HepG2 (cell line): ENCODE data around the gene DCUN1D4. TPM values are rescaled to one million over a fixed set of nuclear protein-coding genes. Genes with fewer than 3 reads are reported as not detected.

ENCODE experiments used
- ATAC-seq: fragments of 200-7000 bp; cut with Tn5 transposase; 3 replicates; pipeline ENCODE4 v1.9.1; 2020; ENCODE audit warnings: mild to moderate bottlenecking, moderate library complexity
- BruUV-seq: library from RNA; stranded (reverse); fragments of 400-500 nt; replicated peaks from 2 replicates; lab custom pipeline; 2021; lab: Mats Ljungman, UMichigan
- CTCF ChIA-PET: fragments of 300-600 bp; formaldehyde crosslinking; extraction: SDS; loops from one replicate; lab custom pipeline; 2021; ENCODE audit warnings: low total read pairs, inconsistent platforms, low intra/inter-chr PET ratio; lab: Yijun Ruan, JAX
- POLR2A ChIA-PET: fragments of 350-600 bp; sonication (Branson Sonifier 250); formaldehyde crosslinking; loops from one replicate; lab custom pipeline; 2020; ENCODE audit warnings: antibody characterized with exemption, inconsistent platforms; lab: Yijun Ruan, JAX
- DNase-seq: peaks from one replicate; pipeline ENCODE4 v3.0.0-alpha.2; 2015; ENCODE audit warnings: low spot score
- FAIRE-seq: peaks from 3 replicates; lab custom pipeline; 2011; peaks lifted over from hg19 to GRCh38; lab: Jason Lieb, UNC
- H2AFZ ChIP-seq: one replicate; pipeline ENCODE4 v1.6.1; 2011; ENCODE audit warnings: low read length, inconsistent platforms
- H3K27ac ChIP-seq: fragments of 300-600 bp; 3 replicates; pipeline ENCODE4 v1.8.0; 2011; ENCODE audit warnings: mixed run types, mild to moderate bottlenecking, mixed read lengths, low read length, inconsistent platforms; ENCODE audit not compliant: insufficient read depth; ENCODE audit errors: extremely low read length
- H3K27me3 ChIP-seq, 2 experiments: fragments of 200-600 bp in 1 of 2; 2 replicates in 1 of 2; 3 replicates in 1 of 2; pipeline versions ENCODE4 v1.6.0 to v1.8.0; 2011; ENCODE audit warnings: low read length in 2 of 2, mild to moderate bottlenecking in 2 of 2, moderate library complexity in 2 of 2, inconsistent platforms in 1 of 2; ENCODE audit not compliant: insufficient read depth in 2 of 2, control insufficient read depth in 1 of 2
- H3K36me3 ChIP-seq, 2 experiments: fragments of 200-600 bp in 1 of 2; replicated peaks in 1 of 2; 2 replicates in 1 of 2; 3 replicates in 1 of 2; pipeline versions ENCODE4 v1.5.1 to v1.8.0; 2011; ENCODE audit warnings: low read length in 2 of 2, inconsistent platforms in 1 of 2; ENCODE audit not compliant: insufficient read depth in 2 of 2, control insufficient read depth in 1 of 2
- H3K4me1 ChIP-seq: 2 replicates; pipeline ENCODE4 v1.5.1; 2012; ENCODE audit warnings: low read length, inconsistent platforms; ENCODE audit not compliant: insufficient read depth
- H3K4me2 ChIP-seq: 2 replicates; pipeline ENCODE4 v1.6.0; 2011; ENCODE audit warnings: low read depth, low read length, inconsistent platforms
- H3K4me3 ChIP-seq, 3 experiments: fragments of 200-600 bp in 1 of 3; sonication (generic), shearing (Covaris generic) in 1 of 3; replicated peaks in 1 of 3; 2 replicates each; pipeline ENCODE4 v1.5.1; 2011 to 2016; ENCODE audit warnings: low read length in 3 of 3, inconsistent platforms in 2 of 3, low read depth in 2 of 3, mild to moderate bottlenecking in 2 of 3, control low read depth in 1 of 3, mixed read lengths in 1 of 3; ENCODE audit not compliant: insufficient read depth in 1 of 3
- H3K79me2 ChIP-seq: one replicate; pipeline ENCODE4 v1.6.1; 2011; ENCODE audit warnings: low read length, inconsistent platforms; ENCODE audit not compliant: insufficient read depth
- H3K9ac ChIP-seq: 2 replicates; pipeline ENCODE4 v1.6.0; 2011; ENCODE audit warnings: mild to moderate bottlenecking, low read depth, low read length, inconsistent platforms; ENCODE audit not compliant: insufficient read depth
- H3K9me3 ChIP-seq: 2 replicates; pipeline ENCODE4 v1.5.1; 2012; ENCODE audit warnings: mild to moderate bottlenecking, low read length
- H4K20me1 ChIP-seq: 2 replicates; pipeline ENCODE4 v1.6.0; 2011; ENCODE audit warnings: inconsistent platforms, mild to moderate bottlenecking, low read length, moderate library complexity; ENCODE audit not compliant: insufficient read depth
- ARID2 ChIP-seq: sonication (generic); formaldehyde crosslinking; IDR thresholded peaks from 2 replicates; pipeline ENCODE4 v1.8.1; 2022; ENCODE audit warnings: mild to moderate bottlenecking, missing genetic modification reagents, borderline replicate concordance
- GATAD2A ChIP-seq: IDR thresholded peaks from 2 replicates; pipeline ENCODE4 v1.6.1; 2016
- HNF4A ChIP-seq: sonication (generic); formaldehyde crosslinking; IDR thresholded peaks from 2 replicates; pipeline ENCODE4 v1.4.0; 2020; ENCODE audit warnings: missing genetic modification reagents
- HOXA3 ChIP-seq: sonication (generic); formaldehyde crosslinking; IDR thresholded peaks from 2 replicates; pipeline ENCODE4 v1.5.0; 2020; ENCODE audit warnings: missing genetic modification reagents
- HOXD1 ChIP-seq: sonication (generic); formaldehyde crosslinking; IDR thresholded peaks from 2 replicates; pipeline ENCODE4 v1.5.0; 2020; ENCODE audit warnings: missing genetic modification reagents
- MAFF ChIP-seq: IDR thresholded peaks from 2 replicates; pipeline ENCODE4 v1.6.1; 2011; ENCODE audit warnings: low read depth, low read length, improper control_type of control experiment
- MAFK ChIP-seq, 2 experiments: IDR thresholded peaks in 1 of 2; conservative IDR thresholded peaks in 1 of 2; 2 replicates each; pipeline ENCODE4 v1.6.1; 2011; ENCODE audit warnings: improper control_type of control experiment in 2 of 2, low read length in 2 of 2
- MNT ChIP-seq: fragments of 450-650 bp; IDR thresholded peaks from 2 replicates; pipeline ENCODE4 v1.6.1; 2016
- NCOR1 ChIP-seq: fragments of 200-600 bp; sonication (generic); IDR thresholded peaks from 2 replicates; pipeline ENCODE4 v1.7.0; 2017; ENCODE audit warnings: antibody characterized with exemption, low read length, borderline replicate concordance
- NFE2L2 ChIP-seq: fragments of 150-350 bp; IDR thresholded peaks from 2 replicates; pipeline ENCODE4 v1.6.1; 2014; ENCODE audit warnings: low read length
- NFYC ChIP-seq: IDR thresholded peaks from 2 replicates; pipeline ENCODE4 v1.6.1; 2016; ENCODE audit warnings: missing genetic modification reagents, missing compliant biosample characterization
- PAXIP1 ChIP-seq: sonication (generic); formaldehyde crosslinking; conservative IDR thresholded peaks from 2 replicates; pipeline ENCODE4 v1.4.0; 2020; ENCODE audit warnings: mild to moderate bottlenecking, missing genetic modification reagents, moderate library complexity
- SMARCC2 ChIP-seq: fragments of 450-650 bp; IDR thresholded peaks from 2 replicates; pipeline ENCODE4 v1.6.1; 2017; ENCODE audit warnings: antibody characterized with exemption, mild to moderate bottlenecking
- SNAPC2 ChIP-seq: sonication (generic); formaldehyde crosslinking; IDR thresholded peaks from 2 replicates; pipeline ENCODE4 v1.8.1; 2022; ENCODE audit warnings: mild to moderate bottlenecking, missing genetic modification reagents
- TARDBP ChIP-seq: sonication (generic); formaldehyde crosslinking; IDR thresholded peaks from 2 replicates; pipeline ENCODE4 v1.8.0; 2022; ENCODE audit warnings: mild to moderate bottlenecking, missing genetic modification reagents
- TBX2 ChIP-seq: sonication (generic); formaldehyde crosslinking; IDR thresholded peaks from 2 replicates; pipeline ENCODE4 v1.5.0; 2020; ENCODE audit warnings: missing genetic modification reagents, mild to moderate bottlenecking, borderline replicate concordance
- ZNF292 ChIP-seq: sonication (generic); formaldehyde crosslinking; IDR thresholded peaks from 2 replicates; pipeline ENCODE4 v1.8.1; 2022; ENCODE audit warnings: mild to moderate bottlenecking, low read depth, missing genetic modification reagents, borderline replicate concordance
- ZNF552 ChIP-seq: sonication (generic); formaldehyde crosslinking; IDR thresholded peaks from 2 replicates; pipeline ENCODE4 v1.9.0; 2022; ENCODE audit warnings: missing genetic modification reagents, mild to moderate bottlenecking, borderline replicate concordance
- ZNF605 ChIP-seq: sonication (generic); formaldehyde crosslinking; IDR thresholded peaks from 2 replicates; pipeline ENCODE4 v1.8.0; 2022; ENCODE audit warnings: mild to moderate bottlenecking, missing genetic modification reagents
- ZNF652 ChIP-seq: IDR thresholded peaks from 2 replicates; pipeline ENCODE4 v1.6.1; 2016; ENCODE audit warnings: low read depth, borderline replicate concordance
- ZNF75D ChIP-seq: sonication (generic); formaldehyde crosslinking; IDR thresholded peaks from 2 replicates; pipeline ENCODE4 v1.8.1; 2023; ENCODE audit warnings: missing genetic modification reagents, mild to moderate bottlenecking, borderline replicate concordance
- WGBS: methylation state at CpG from one replicate; pipeline ENCODE4 v1.1.6; 2017; ENCODE audit warnings: low lambda C conversion rate; 5-methylcytosine and 5-hydroxymethylcytosine counted together
- in situ Hi-C: cut with HindIII; loops from 2 replicates; pipeline ENCODE4 v1.10.0; 2017; ENCODE audit warnings: low pct_unique_long_range_greater_than_20kb; ENCODE audit not compliant: extremely low pct_ligation_motif_present
- intact Hi-C: fragments of 100-400 bp; cut with micrococcal nuclease; formaldehyde crosslinking; loops from one replicate; pipeline ENCODE4 v1.10.0; 2022; ENCODE audit not compliant: unreplicated experiment
- polyA plus RNA-seq, 8 experiments: library from polyadenylated mRNA; depleted of rRNA in 3 of 8; stranded (reverse) in 7 of 8; unstranded in 1 of 8; fragments of >200 nt; fragmentation: Illumina TruSeq in 4 of 8; extraction: Trizol in 4 of 8; gene quantifications; 2 replicates each; pipeline versions ENCODE4 v1.2.1 to v1.2.3, GENCODE V29; 2011 to 2016; ENCODE audit warnings: low read depth in 4 of 8, missing spikeins in 1 of 8, mixed read lengths in 1 of 8; ENCODE audit not compliant: insufficient read depth in 1 of 8
- total RNA-seq, 5 experiments: library from RNA; depleted of rRNA; stranded (reverse); fragments of >200 nt; fragmentation: Illumina TruSeq; extraction: Trizol; gene quantifications; 2 replicates each; pipeline ENCODE4 v1.2.3, GENCODE V29; 2016; ENCODE audit warnings: low read depth in 1 of 5

DCUN1D4 gene
- total and polyA plus RNA-seq, 2 of the 13 experiments (the other 11 are each of a cell fraction or from before 2014, with no cell fraction given) = 27.9 to 44.4 TPM

GRCh38 chr4:51853027-51853682, 10.2 kb downstream of the DCUN1D4 start:
- H3K27ac ChIP-seq = peak overlapping the region; percentile 78
- FAIRE-seq = peak; percentile 75
- peak; percentile 78 for TF ChIP-seq ZNF652 (CRISPR knock-in tag)
- no peak for TF ChIP-seq ZNF552 (CRISPR knock-in tag)
- TF ChIP-seq PAXIP1 (CRISPR knock-in tag) = peak; percentile 49; the same call in 1 of the 2 replicates
- peak; percentile 86 for TF ChIP-seq MAFF
- peak; percentile 30; the same call in 1 of the 2 replicates for TF ChIP-seq TBX2
- TF ChIP-seq ZNF605 (CRISPR knock-in tag) = 0 out of 2 replicates have a peak, but pooled peaks have one; percentile 25
- no peak for TF ChIP-seq ZNF75D (CRISPR knock-in tag)
- 0 out of 2 replicates have a peak, but pooled peaks have one; percentile 35 for TF ChIP-seq GATAD2A (CRISPR knock-in tag)
- TF ChIP-seq MNT = peak; percentile 54; the same call in 1 of the 2 replicates
- no peak for TF ChIP-seq HOXD1 (CRISPR knock-in tag)
- TF ChIP-seq NFYC (CRISPR knock-in tag) = 0 out of 2 replicates have a peak, but pooled peaks have one; percentile 13
- peak; percentile 48; the same call in 1 of the 2 replicates for TF ChIP-seq NCOR1
- 0 out of 2 replicates have a peak, but pooled peaks have one; percentile 50 for TF ChIP-seq TARDBP (CRISPR knock-in tag)
- TF ChIP-seq ARID2 = no peak
- TF ChIP-seq SMARCC2 = no peak
- TF ChIP-seq ZNF292 (CRISPR knock-in tag) = peak; percentile 7; the same call in 1 of the 2 replicates
- peak; percentile 98 for TF ChIP-seq NFE2L2
- 0 out of 2 replicates have a peak, but pooled peaks have one; percentile 48 for TF ChIP-seq SNAPC2 (CRISPR knock-in tag)
- 0 out of 2 replicates have a peak, but pooled peaks have one; percentile 18 for TF ChIP-seq HOXA3 (CRISPR knock-in tag)
- TF ChIP-seq HNF4A (CRISPR knock-in tag) = peak; percentile 61
- peak; percentile 83 to 95 for TF ChIP-seq MAFK (conservative IDR thresholded peaks at IDR 0.05 in 1 of 2, IDR thresholded peaks at IDR 0.05 in 1 of 2; ENCODE audit: low read length in 2 of 2)

More at GRCh38 chr4:51853027-51853682, 10.2 kb downstream of the DCUN1D4 start:
- Histone ChIP-seq H4K20me1 (no peaks in the 10 kb centered on the region; the same call in 1 of the 2 replicates), H3K27me3 (no peaks in the 10 kb centered on the region), H3K9me3 (no peaks in the 10 kb centered on the region), H3K4me2 (peak overlapping the region; percentile 72), H3K4me3 (peak overlapping the region in 2 of 3 experiments; percentile 24 to 31; a peak in 3 of 6 replicates), H3K9ac (peak overlapping the region; percentile 35), H3K36me3 (no peaks in the 10 kb centered on the region), H3K79me2 (peaks cover 94% of the 10 kb centered on the region), H2AFZ (no peak overlapping the region), H3K4me1 (peaks cover 43% of the 10 kb centered on the region)
- BruUV-seq = TSS peak; percentile 85
- in situ Hi-C loops (no loop called here), intact Hi-C loops (loop anchor here (1.0 kb wide), 1 partner anchor 9 kb away; no protein-coding TSS in a partner anchor)
- DNase-seq (peak; percentile 71), ATAC-seq (peak; percentile 98)
- WGBS = 9% methylated on average over 3 of the region's 6 CpGs
- POLR2A ChIA-PET = interaction anchor here (1.0 to 1.8 kb wide), 4 partner anchors 9 to 27 kb away, joined by 3 to 9 read pairs (median 6); partner anchors contain the start of gene DCUN1D4
- CTCF ChIA-PET = no interaction called here
